ENCODE data around the gene SMIM28.

DNA sequence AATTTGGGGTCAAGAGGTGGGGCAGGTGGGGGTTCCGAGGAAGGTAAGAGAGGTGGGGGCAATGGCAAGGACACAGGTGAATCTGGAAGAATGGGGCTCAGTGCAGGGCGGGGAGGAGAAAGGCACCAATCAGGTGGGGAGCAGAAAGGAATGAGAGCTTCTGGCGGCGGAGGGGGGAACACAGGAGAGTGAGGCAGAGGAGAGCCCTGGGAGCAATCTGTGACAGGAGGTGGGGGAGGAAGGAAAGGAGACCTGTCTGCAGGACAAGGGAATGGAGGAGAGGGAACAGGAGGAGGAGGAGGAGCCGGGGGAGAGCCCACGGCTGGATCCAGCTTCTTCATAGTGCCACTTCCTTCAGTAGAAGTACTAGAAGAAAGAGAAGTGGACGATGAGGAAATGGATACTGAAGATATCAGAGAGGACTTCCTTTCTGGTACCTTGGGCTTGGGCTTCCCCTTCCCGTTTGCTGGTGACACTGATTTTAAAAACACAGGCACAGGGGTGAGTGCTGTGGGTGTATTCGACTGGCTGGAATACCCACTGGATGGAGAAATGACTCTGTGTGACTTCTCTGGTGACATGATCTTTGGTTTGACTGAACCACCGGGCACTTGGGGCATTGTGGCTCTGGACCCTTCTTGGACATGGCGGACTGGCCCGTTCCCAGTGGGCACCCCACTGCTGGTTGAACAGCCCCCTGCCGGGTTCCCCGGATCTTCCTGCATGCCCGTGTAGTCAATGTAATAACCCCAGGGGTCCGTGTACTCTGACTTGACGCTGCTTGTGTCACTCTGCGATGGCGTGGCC, 53.8 kb downstream of the SMIM28 start:
- TF ChIP-seq, protein P1, sequence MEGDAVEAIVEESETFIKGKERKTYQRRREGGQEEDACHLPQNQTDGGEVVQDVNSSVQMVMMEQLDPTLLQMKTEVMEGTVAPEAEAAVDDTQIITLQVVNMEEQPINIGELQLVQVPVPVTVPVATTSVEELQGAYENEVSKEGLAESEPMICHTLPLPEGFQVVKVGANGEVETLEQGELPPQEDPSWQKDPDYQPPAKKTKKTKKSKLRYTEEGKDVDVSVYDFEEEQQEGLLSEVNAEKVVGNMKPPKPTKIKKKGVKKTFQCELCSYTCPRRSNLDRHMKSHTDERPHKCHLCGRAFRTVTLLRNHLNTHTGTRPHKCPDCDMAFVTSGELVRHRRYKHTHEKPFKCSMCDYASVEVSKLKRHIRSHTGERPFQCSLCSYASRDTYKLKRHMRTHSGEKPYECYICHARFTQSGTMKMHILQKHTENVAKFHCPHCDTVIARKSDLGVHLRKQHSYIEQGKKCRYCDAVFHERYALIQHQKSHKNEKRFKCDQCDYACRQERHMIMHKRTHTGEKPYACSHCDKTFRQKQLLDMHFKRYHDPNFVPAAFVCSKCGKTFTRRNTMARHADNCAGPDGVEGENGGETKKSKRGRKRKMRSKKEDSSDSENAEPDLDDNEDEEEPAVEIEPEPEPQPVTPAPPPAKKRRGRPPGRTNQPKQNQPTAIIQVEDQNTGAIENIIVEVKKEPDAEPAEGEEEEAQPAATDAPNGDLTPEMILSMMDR (IDR thresholded peaks at IDR 0.05), result no peak
- TF ChIP-seq POLR2A (IDR thresholded peaks at IDR 0.05), result no peak
